ENCODE results near the gene PPFIA3.

GRCh38 chr19:49113762-49114629, 5.3 kb upstream of the PPFIA3 start, which contains the start of gene LIN7B:
- TF ChIP-seq ZNF274 (IDR thresholded peaks at IDR 0.05; ENCODE audit: low read depth, low read length) (no peak), YY1 (IDR thresholded peaks at IDR 0.05; ENCODE audit: insufficient read depth, insufficient read length) (no peak), SUZ12 (IDR thresholded peaks at IDR 0.05; ENCODE audit: extremely low read depth, insufficient read depth, insufficient read length) (no peak)

Data from NT2/D1 (cell line).